Natural killer cell (primary cell): ENCODE measurements around the gene FUT3. TPM values are rescaled to one million over a fixed set of nuclear protein-coding genes. Genes with fewer than 3 reads are reported as not detected.

Experiments used
- ATAC-seq, 3 donors: fragments of 150-1000 bp in 2 of 3; fragments of 200-7000 bp in 1 of 3; cut with Tn5 transposase; 1 replicate in 1 of 3; 2 replicates in 2 of 3; pipeline ENCODE4 v1.10.0; 2021; ENCODE audit warnings: mild to moderate bottlenecking in 2 of 3, moderate library complexity in 2 of 3
- DNase-seq, 2 donors: peaks; one replicate each; pipeline versions ENCODE4 v3.0.0 to v3.0.0-alpha.2; 2013 to 2021; ENCODE audit warnings: mixed read lengths in 1 of 2
- H3K27ac ChIP-seq: one replicate; pipeline ENCODE4 v1.5.1; 2013; ENCODE audit warnings: mild to moderate bottlenecking, low read length
- H3K27me3 ChIP-seq: one replicate; pipeline ENCODE4 v1.6.1; 2013; ENCODE audit warnings: low read length; ENCODE audit not compliant: control insufficient read depth, insufficient read depth
- H3K36me3 ChIP-seq: one replicate; pipeline ENCODE4 v1.6.1; 2013; ENCODE audit warnings: low read length; ENCODE audit not compliant: control insufficient read depth, insufficient read depth
- H3K4me1 ChIP-seq: one replicate; pipeline ENCODE4 v1.6.1; 2013; ENCODE audit warnings: low read length; ENCODE audit not compliant: control insufficient read depth, insufficient read depth
- H3K4me3 ChIP-seq: one replicate; pipeline ENCODE4 v1.5.1; 2013; ENCODE audit warnings: low read length
- H3K9me3 ChIP-seq: one replicate; pipeline ENCODE4 v1.6.1; 2013; ENCODE audit warnings: low read length; ENCODE audit not compliant: control insufficient read depth, insufficient read depth
- H3K27ac Mint-ChIP-seq, 2 donors: one replicate each; pipeline ENCODE4 v1.8.0; 2022; ENCODE audit warnings: mild to moderate bottlenecking in 2 of 2, mixed read lengths in 2 of 2, moderate library complexity in 1 of 2
- H3K27me3 Mint-ChIP-seq, 2 donors: one replicate each; pipeline ENCODE4 v1.8.0; 2022; ENCODE audit warnings: low read depth in 2 of 2, mixed read lengths in 2 of 2
- H3K36me3 Mint-ChIP-seq: one replicate; pipeline ENCODE4 v1.8.0; 2022; ENCODE audit warnings: mixed read lengths
- H3K4me1 Mint-ChIP-seq, 2 donors: one replicate each; pipeline ENCODE4 v1.8.0; 2022; ENCODE audit warnings: mixed read lengths in 2 of 2
- H3K4me3 Mint-ChIP-seq: one replicate; pipeline ENCODE4 v1.8.0; 2022; ENCODE audit warnings: mild to moderate bottlenecking, moderate library complexity, mixed read lengths
- H3K9me3 Mint-ChIP-seq, 2 donors: one replicate each; pipeline ENCODE4 v1.8.0; 2022; ENCODE audit warnings: mixed read lengths in 2 of 2
- CTCF ChIP-seq: fragments of 200-600 bp; IDR thresholded peaks from one replicate; pipeline ENCODE4 v1.8.0; 2022; ENCODE audit warnings: antibody characterized with exemption
- WGBS: methylation state at CpG from one replicate; pipeline ENCODE4 v1.1.7; 2013; ENCODE audit warnings: missing lambda C conversion rate; ENCODE audit not compliant: insufficient coverage; 5-methylcytosine and 5-hydroxymethylcytosine counted together
- intact Hi-C: fragments of 100-400 bp; cut with micrococcal nuclease; formaldehyde crosslinking; loops from one replicate; pipeline ENCODE4 v1.14.2; 2022
- total RNA-seq, 4 donors: library from RNA; stranded (reverse); fragments of 120-200 nt in 1 of 4; gene quantifications; one replicate each; pipeline versions ENCODE4 v1.2.3 to v1.2.4, GENCODE V29; 2013 to 2022

Gene FUT3
- total RNA-seq, 3 donors from 2014 or later (not counting 1 experiment from before 2014, with no cell fraction given), result not detected

DNA sequence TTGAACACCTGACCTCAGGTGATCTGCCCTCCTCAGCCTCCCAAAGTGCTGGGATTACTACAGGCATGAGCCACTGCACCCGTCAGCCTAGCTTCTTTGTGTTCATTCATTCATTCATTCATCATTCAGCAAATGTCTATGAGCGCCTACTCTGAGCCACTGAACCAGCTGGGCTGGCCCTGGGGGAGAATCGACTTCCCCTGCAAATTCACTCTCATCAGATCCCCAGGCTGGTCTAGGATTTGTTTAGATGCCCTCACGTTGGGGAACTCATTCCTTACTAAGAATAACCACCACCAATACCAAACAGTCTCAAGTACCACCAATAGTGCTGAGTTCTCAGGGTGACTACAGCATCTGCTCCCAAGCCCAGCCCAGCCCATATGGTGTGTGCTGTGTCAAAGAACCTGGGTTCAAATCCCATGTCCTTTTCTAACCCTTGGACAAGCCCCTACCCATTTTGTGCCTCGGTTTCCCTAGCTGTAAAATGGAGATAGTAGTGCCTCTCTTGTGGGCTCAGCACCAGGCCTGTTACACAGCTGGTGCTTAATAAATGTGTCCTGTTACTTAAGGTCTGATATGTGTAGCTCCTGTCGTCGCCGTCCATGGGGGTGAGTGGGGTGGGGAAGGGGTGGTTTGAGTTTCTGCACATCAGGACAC, 29.6 kb downstream of the FUT3 start:
- intact Hi-C loops, result no loop called here
- ATAC-seq (no peak), DNase-seq (no peak)
- no peaks in the 10 kb centered on the region for H3K27me3 ChIP-seq
- no peak overlapping the region for H3K27ac Mint-ChIP-seq
- TF ChIP-seq CTCF, result no peak
- H3K9me3 Mint-ChIP-seq, result no peaks in the 10 kb centered on the region
- H3K4me3 ChIP-seq, result no peak overlapping the region
- peaks cover 0 to 4% of the 10 kb centered on the region in 2 donors for H3K4me1 Mint-ChIP-seq
- no peaks in the 10 kb centered on the region for H3K36me3 Mint-ChIP-seq
- no peak overlapping the region for H3K4me3 Mint-ChIP-seq
- no peak overlapping the region for H3K27ac ChIP-seq
- WGBS, result 73% methylated on average over 8 of the region's 8 CpGs
- no peaks in the 10 kb centered on the region for H3K36me3 ChIP-seq
- H3K4me1 ChIP-seq, result peaks cover 2% of the 10 kb centered on the region
- H3K9me3 ChIP-seq, result no peaks in the 10 kb centered on the region
- peaks cover 0 to 8% of the 10 kb centered on the region in 2 donors for H3K27me3 Mint-ChIP-seq

DNA sequence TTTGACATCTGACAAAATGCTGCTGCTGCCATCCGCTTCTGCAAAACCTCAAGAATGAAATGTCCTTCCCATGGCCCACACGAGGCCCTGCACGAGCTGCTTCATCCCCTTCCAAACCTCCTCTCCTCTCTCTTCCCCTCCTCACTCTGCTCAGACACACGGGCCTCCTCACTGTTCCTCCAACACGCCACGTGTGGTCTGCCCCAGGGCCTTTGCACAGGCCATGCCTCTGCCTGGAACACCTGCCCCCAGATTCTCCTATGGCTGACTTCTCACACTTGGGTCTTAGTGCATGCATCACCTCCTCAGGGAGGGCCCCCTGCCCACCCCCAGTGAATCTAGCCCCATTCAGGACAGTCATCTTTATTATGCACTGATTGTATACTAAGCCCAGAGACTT, 30.5 kb downstream of the FUT3 start:
- intact Hi-C loops, result no loop called here
- no peak overlapping the region for H3K4me3 Mint-ChIP-seq
- H3K27me3 ChIP-seq, result no peaks in the 10 kb centered on the region
- TF ChIP-seq CTCF, result no peak
- no peak overlapping the region for H3K27ac ChIP-seq
- peaks cover 0 to 4% of the 10 kb centered on the region in 2 donors for H3K4me1 Mint-ChIP-seq
- peaks cover 0 to 10% of the 10 kb centered on the region in 2 donors for H3K27me3 Mint-ChIP-seq
- ATAC-seq (no peak), DNase-seq (no peak)
- no peaks in the 10 kb centered on the region for H3K36me3 ChIP-seq
- H3K4me1 ChIP-seq, result no peaks in the 10 kb centered on the region
- H3K9me3 ChIP-seq, result no peaks in the 10 kb centered on the region
- no peaks in the 10 kb centered on the region for H3K36me3 Mint-ChIP-seq
- no peak overlapping the region for H3K27ac Mint-ChIP-seq
- WGBS, result 65% methylated on average over 6 of the region's 6 CpGs
- no peak overlapping the region for H3K4me3 ChIP-seq
- no peaks in the 10 kb centered on the region for H3K9me3 Mint-ChIP-seq

DNA sequence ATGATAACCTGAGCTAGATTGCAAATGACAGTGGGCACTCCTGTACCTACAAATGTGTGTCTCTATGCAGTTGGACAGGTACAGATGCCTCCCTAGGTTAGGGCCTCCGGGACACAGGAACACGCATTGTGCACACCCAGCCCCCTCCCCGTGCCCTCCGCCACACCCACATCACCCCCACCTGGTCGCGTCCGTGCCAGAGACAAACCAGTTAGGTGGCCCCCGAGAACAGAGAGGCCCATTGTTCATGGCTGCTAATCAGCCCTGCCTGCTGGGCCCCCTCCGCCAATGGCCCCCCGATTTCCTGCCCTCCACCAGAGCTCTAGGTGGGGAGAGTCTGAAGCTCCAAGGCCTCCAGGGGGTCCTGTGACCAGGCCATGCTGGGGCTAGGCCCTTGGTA, 32.7 kb downstream of the FUT3 start:
- TF ChIP-seq CTCF, result no peak
- Mint-ChIP-seq H3K27me3 (peaks cover 0 to 13% of the 10 kb centered on the region in 2 donors), H3K4me3 (no peak overlapping the region), H3K36me3 (no peaks in the 10 kb centered on the region), H3K4me1 (peaks cover 0 to 4% of the 10 kb centered on the region in 2 donors), H3K27ac (no peak overlapping the region), H3K9me3 (no peaks in the 10 kb centered on the region)
- ATAC-seq (no peak), DNase-seq (no peak)
- WGBS, result 83% methylated on average over 10 of the region's 10 CpGs
- H3K4me3 ChIP-seq, result no peak overlapping the region
- H3K27me3 ChIP-seq, result no peaks in the 10 kb centered on the region
- no peaks in the 10 kb centered on the region for H3K4me1 ChIP-seq
- no peaks in the 10 kb centered on the region for H3K36me3 ChIP-seq
- H3K27ac ChIP-seq, result no peak overlapping the region
- intact Hi-C loops, result no loop called here
- H3K9me3 ChIP-seq, result no peaks in the 10 kb centered on the region

GRCh38 chr19:5817218-5817617, 34.0 kb downstream of the FUT3 start:
- no peaks in the 10 kb centered on the region for H3K9me3 ChIP-seq
- Mint-ChIP-seq H3K9me3 (no peaks in the 10 kb centered on the region), H3K4me1 (peaks cover 0 to 4% of the 10 kb centered on the region in 2 donors), H3K4me3 (no peak overlapping the region), H3K27me3 (peaks cover 0 to 13% of the 10 kb centered on the region in 2 donors), H3K36me3 (no peaks in the 10 kb centered on the region), H3K27ac (no peak overlapping the region)
- no peak for TF ChIP-seq CTCF
- no peak for DNase-seq
- H3K4me1 ChIP-seq, result no peaks in the 10 kb centered on the region
- no peak overlapping the region for H3K27ac ChIP-seq
- no peak for ATAC-seq
- intact Hi-C loops, result no loop called here
- WGBS, result 96% methylated on average over 2 of the region's 2 CpGs
- no peak overlapping the region for H3K4me3 ChIP-seq
- H3K36me3 ChIP-seq, result no peaks in the 10 kb centered on the region
- H3K27me3 ChIP-seq, result no peaks in the 10 kb centered on the region
